Activated CD4-positive, alpha-beta T cell treated with anti-CD3 and anti-CD28 coated beads, Interleukin-2, amount 10 ng/mL, durations not matched to agents 24 days and 14 days (primary cell): ENCODE measurements around the gene WDR76. TPM values are rescaled to one million over a fixed set of nuclear protein-coding genes. Genes with fewer than 3 reads are reported as not detected.
"Not testable (repeated sequence)": the region's sequence is repeated elsewhere in the genome, so short reads cannot be mapped to it uniquely, and the experiment has no call there.

Source experiments
- DNase-seq: peaks from one replicate; pipeline ENCODE4 v3.0.0; 2022
- H3K27ac Mint-ChIP-seq: one replicate; pipeline ENCODE4 v1.8.0; 2022; ENCODE audit warnings: mild to moderate bottlenecking, mixed read lengths
- H3K27me3 Mint-ChIP-seq: one replicate; pipeline ENCODE4 v1.8.0; 2022; ENCODE audit warnings: mixed read lengths
- H3K36me3 Mint-ChIP-seq: one replicate; pipeline ENCODE4 v1.8.0; 2022; ENCODE audit warnings: low read depth, mild to moderate bottlenecking, mixed read lengths
- H3K4me1 Mint-ChIP-seq: one replicate; pipeline ENCODE4 v1.8.0; 2021; ENCODE audit warnings: mixed read lengths
- H3K4me3 Mint-ChIP-seq: one replicate; pipeline ENCODE4 v1.8.0; 2022; ENCODE audit warnings: mild to moderate bottlenecking, moderate library complexity, mixed read lengths
- H3K9me3 Mint-ChIP-seq: one replicate; pipeline ENCODE4 v1.8.0; 2021; ENCODE audit warnings: mixed read lengths
- intact Hi-C: fragments of 100-400 bp; cut with micrococcal nuclease; formaldehyde crosslinking; loops from one replicate; pipeline ENCODE4 v1.15.1; 2023
- total RNA-seq: library from RNA; stranded (reverse); gene quantifications from 2 replicates; pipeline ENCODE4 v1.2.3, GENCODE V29; 2022

Gene WDR76
- total RNA-seq, 1 donor from 2014 or later = 76.6 TPM

DNA sequence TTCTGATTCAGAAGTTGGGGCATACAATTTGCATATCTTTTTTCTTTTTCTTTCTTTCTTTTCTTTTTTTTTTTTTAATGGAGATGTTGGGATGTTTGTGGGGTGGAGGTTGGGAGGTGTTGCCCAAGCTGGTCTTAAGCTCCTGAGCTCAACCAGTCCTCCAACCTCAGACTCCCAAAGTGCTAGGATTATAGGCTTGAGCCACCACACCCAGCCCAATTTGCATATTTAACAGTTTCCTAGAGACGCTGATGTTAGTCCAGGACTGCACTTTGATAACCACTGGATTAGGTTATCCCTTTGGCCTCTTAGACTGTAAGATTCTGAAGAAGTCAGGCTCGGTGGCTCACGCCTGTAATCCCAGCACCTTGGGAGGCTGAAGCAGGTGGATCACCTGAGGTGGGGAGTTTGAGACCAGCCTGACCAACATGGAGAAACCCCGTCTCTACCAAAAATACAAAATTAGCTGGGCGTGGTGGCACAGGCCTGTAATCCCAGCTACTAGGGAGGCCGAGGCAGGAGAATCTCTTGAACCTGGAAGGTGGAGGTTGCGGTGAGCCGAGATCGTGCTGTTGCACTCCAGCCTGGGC, 3.2 kb downstream of the WDR76 start:
- peak overlapping the region; percentile 90 for H3K4me3 Mint-ChIP-seq
- H3K27ac Mint-ChIP-seq = peak overlapping the region; percentile 75
- not testable (repeated sequence) for DNase-seq, H3K9me3 Mint-ChIP-seq, H3K27me3 Mint-ChIP-seq
- H3K36me3 Mint-ChIP-seq = peaks cover 44% of the 10 kb centered on the region
- peaks cover 34% of the 10 kb centered on the region for H3K4me1 Mint-ChIP-seq
- intact Hi-C loops = loop anchor here (10.0 kb wide), 2 partner anchors 715 to 895 kb away; no protein-coding TSS in a partner anchor

DNA sequence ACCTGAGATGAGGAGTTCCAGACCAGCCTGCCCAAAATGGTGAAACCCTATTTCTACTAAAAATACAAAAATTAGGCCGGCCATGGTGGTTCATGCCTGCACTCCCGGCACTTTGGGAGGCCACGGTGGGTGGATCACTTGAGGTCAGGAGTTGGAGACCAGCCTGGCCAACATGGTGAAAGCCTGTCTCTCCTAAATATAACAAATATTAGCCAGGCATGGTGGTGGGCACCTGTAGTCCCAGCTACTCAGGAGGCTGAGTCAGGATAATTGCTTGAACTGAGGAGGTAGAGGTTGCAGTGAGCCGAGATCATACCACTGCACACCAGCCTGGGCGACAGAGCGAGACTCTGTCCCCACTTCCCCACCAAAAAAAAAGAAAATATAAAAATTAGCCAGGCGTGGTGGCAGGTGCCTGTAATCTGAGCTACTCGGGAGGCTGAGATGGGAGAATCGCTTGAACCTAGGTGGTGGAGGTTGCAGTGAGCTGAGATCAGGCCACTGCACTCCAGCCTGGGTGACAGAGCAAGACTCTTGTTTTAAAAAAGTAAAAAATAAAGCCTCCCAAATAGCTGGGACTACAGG, 4.0 kb downstream of the WDR76 start:
- H3K27me3 Mint-ChIP-seq, DNase-seq, H3K9me3 Mint-ChIP-seq, H3K27ac Mint-ChIP-seq, intact Hi-C loops: not testable (repeated sequence)
- Mint-ChIP-seq H3K4me1 (peaks cover 34% of the 10 kb centered on the region), H3K4me3 (peak overlapping the region; percentile 28), H3K36me3 (peaks cover 48% of the 10 kb centered on the region)

DNA sequence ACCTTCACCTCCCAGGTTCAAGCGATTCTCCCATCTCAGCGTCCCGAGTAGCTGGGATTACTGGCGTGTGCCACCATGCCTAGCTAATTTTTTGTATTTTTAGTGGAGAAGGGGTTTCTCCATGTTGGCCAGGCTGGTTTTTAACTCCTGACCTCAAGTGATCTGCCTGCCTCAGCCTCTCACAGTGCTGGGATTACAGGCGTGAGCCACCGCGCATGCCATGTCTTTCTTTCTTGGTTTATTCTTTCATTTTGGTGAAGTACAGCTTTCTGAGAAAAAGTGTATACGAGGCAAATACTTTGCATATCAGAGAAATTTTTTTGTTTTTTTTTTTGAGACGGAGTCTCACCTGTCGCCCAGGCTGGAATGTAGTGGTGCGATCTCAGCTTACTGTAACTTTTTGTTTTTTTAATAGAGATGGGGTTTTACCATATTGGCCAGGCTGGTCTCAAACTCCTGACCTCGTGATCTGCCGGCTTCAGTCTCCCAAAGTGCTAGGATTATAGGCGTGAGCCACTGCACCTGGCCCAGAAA, 4.8 kb downstream of the WDR76 start:
- DNase-seq, H3K9me3 Mint-ChIP-seq, H3K27me3 Mint-ChIP-seq, intact Hi-C loops: not testable (repeated sequence)
- Mint-ChIP-seq H3K27ac (peak overlapping the region; percentile 35), H3K36me3 (peaks cover 55% of the 10 kb centered on the region), H3K4me3 (peak overlapping the region; percentile 66), H3K4me1 (peaks cover 30% of the 10 kb centered on the region)

DNA sequence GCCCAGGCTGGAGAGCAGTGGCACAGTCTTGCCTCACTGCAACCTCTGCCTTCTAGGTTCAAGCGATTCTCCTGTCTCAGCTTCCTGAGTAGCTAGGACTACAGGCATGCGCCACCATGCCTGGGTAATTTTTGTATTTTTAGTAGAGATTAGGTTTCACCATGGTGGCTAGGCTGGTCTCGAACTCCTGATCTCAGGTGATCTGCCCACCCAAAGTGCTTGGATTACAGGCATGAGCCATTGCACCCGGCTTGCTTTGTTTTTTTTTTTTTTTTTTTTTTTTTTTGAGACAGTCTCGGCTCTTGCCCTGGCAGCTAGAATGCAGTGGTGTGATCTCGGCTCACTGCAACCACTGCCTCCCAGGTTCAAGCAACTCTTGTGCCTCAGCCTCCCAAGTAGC, 5.7 kb downstream of the WDR76 start:
- Mint-ChIP-seq H3K4me1 (peaks cover 29% of the 10 kb centered on the region), H3K36me3 (peaks cover 54% of the 10 kb centered on the region), H3K4me3 (peak overlapping the region; percentile 66)
- DNase-seq, H3K9me3 Mint-ChIP-seq, H3K27ac Mint-ChIP-seq, H3K27me3 Mint-ChIP-seq, intact Hi-C loops: not testable (repeated sequence)

DNA sequence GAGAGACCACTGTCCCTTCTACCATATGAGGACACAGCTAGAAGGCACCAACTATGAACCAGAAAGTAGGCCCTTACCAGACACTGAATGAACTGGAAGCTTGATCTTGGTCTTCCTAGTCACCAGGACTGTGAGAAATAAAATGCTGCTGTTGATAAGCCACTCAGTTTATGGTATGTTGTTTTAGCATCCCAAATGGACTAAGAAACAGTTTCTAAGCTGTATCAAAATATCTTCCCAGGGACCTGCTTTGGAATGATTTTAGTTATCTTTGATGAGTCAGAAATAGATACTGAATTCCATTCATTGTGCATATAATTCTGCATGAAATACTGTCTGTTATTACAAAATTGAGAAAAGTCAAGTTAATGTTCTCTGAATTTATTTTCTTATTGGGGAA, 18.6 kb downstream of the WDR76 start:
- H3K4me3 Mint-ChIP-seq = no peak overlapping the region
- peaks cover 44% of the 10 kb centered on the region for H3K36me3 Mint-ChIP-seq
- intact Hi-C loops = no loop called here
- no peak overlapping the region for H3K27ac Mint-ChIP-seq
- no peak for DNase-seq
- H3K27me3 Mint-ChIP-seq = no peaks in the 10 kb centered on the region
- no peaks in the 10 kb centered on the region for H3K9me3 Mint-ChIP-seq
- H3K4me1 Mint-ChIP-seq = peaks cover 2% of the 10 kb centered on the region

DNA sequence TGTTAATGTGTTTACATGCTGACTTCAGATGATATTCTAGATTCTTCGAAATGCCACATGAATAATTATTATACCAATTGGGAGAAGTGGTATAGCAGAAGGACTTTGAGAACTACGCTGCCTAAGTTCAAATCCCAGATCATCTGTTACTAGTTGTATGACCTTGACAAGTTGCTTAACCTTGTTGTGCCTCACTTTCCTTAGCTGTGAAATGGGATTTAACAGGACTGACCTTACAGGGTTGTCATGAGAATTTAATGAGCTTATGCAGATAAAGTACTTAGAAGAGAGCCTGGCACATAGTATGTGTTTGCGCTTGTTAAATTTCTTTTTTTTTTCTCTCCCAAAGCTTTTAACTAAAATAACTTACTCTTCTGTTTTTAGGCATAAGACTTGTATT, 24.4 kb downstream of the WDR76 start:
- no peak overlapping the region for H3K27ac Mint-ChIP-seq
- H3K4me3 Mint-ChIP-seq = no peak overlapping the region
- DNase-seq = no peak
- no peaks in the 10 kb centered on the region for H3K27me3 Mint-ChIP-seq
- peaks cover 3% of the 10 kb centered on the region for H3K4me1 Mint-ChIP-seq
- H3K36me3 Mint-ChIP-seq = peaks cover 50% of the 10 kb centered on the region
- H3K9me3 Mint-ChIP-seq = no peaks in the 10 kb centered on the region
- intact Hi-C loops = no loop called here

DNA sequence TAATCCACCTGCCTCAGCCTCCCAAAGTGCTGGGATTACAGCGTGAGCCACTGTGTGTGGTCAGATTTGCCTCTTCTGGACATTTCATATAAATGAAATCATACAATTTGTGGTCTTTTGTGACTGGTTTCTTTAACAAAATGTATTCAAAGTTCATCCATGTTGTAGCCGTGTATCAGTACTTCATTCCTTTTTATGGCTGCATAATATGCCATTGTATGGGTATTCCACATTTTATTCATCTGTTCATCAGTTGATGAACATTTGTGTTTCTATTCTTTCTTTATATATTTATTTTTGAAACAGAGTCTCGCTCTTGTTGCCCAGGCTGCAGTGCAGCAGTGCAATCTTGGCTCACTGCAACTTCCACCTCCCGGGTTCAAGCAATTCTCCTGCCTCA, 25.8 kb downstream of the WDR76 start:
- Mint-ChIP-seq H3K4me1 (peaks cover 3% of the 10 kb centered on the region), H3K27me3 (no peaks in the 10 kb centered on the region), H3K36me3 (peaks cover 57% of the 10 kb centered on the region), H3K4me3 (no peak overlapping the region), H3K9me3 (no peaks in the 10 kb centered on the region), H3K27ac (no peak overlapping the region)
- no peak for DNase-seq
- intact Hi-C loops = no loop called here

DNA sequence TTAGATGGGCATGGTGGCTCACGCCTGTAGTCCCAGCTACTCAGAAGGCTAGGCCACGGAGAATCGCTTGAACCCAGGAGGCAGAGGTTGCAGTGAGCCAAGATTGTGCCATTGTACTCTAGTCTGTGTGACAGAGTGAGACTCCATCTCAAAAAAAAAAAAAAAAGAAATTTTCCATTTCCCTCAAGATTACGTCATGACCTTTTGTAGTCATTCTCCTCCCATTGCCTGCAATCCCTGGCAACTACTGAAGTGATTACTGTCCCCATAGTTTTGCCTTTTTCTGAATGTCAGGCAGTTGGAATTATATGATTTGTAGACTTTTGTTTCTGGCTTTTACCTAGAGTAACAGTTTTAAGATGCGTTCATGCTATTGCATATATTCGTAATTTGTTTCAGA, 28.0 kb downstream of the WDR76 start:
- H3K4me1 Mint-ChIP-seq = peaks cover 5% of the 10 kb centered on the region
- DNase-seq = no peak
- H3K4me3 Mint-ChIP-seq = no peak overlapping the region
- no peaks in the 10 kb centered on the region for H3K9me3 Mint-ChIP-seq
- H3K27ac Mint-ChIP-seq = no peak overlapping the region
- intact Hi-C loops = no loop called here
- H3K27me3 Mint-ChIP-seq = no peaks in the 10 kb centered on the region
- peaks cover 61% of the 10 kb centered on the region for H3K36me3 Mint-ChIP-seq

DNA sequence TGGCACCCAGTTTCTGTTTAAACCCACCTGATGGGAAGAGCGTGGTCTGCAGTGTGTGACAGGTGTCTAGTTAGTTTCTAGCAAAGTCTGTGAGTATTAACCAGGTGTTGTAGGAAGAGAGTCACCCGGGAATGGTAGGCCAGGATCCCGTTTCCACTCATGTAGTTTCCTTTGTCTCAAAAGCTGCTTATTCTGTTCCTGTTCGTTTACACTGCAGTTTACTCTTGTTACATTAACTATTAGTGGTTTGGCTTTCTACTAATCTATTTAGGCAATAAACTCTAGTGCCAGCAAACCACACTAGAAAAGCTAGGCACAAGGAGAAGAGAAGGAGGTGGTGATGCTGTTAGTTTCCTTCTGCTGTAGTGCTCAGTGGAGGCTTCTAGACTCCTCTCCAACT, 32.7 kb downstream of the WDR76 start:
- Mint-ChIP-seq H3K4me3 (no peak overlapping the region), H3K27ac (no peak overlapping the region), H3K36me3 (peaks cover 55% of the 10 kb centered on the region), H3K4me1 (peaks cover 7% of the 10 kb centered on the region), H3K9me3 (no peaks in the 10 kb centered on the region), H3K27me3 (no peaks in the 10 kb centered on the region)
- no peak for DNase-seq
- intact Hi-C loops = no loop called here

DNA sequence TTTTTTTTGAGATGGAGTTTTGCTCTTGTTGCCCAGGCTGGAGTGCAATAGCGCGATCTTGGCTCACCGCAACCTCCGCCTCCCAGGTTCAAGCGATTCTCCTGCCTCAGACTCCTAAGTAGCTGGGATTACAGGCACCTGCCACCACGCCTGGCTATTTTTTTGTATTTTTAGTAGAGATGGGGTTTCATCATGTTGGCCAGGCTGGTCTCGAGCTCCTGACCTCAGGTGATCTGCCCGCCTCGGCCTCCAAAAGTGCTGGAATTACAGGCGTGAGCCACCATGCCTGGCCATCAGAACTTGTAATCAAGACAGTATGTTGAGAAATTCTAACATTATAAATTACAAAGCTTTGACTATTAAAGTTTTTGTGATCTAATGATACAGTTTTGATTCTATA, 39.8 kb downstream of the WDR76 start:
- H3K27ac Mint-ChIP-seq, H3K9me3 Mint-ChIP-seq, H3K4me3 Mint-ChIP-seq, intact Hi-C loops, DNase-seq, H3K4me1 Mint-ChIP-seq, H3K27me3 Mint-ChIP-seq: not testable (repeated sequence)
- peaks cover 36% of the 10 kb centered on the region for H3K36me3 Mint-ChIP-seq

DNA sequence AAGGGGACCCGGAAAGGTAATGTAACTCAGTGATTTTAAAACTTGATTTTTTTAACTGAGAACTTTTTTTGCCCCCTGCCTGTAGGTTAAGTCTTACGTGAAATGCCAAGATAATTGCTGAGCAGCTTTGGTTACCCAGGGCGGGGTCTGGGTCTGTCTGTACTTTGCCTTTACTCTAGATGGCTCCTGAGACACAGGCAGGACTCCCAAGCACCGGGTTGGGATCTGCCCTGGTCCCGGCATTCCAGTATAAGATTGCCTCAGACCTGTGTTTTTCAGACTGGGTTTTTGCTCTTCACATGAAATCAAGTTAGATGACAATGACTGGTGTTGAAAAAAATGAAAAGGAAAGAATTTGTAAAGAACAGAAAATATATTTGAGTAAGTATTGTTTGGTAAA, 40.3 kb downstream of the WDR76 start:
- Mint-ChIP-seq H3K4me3 (no peak overlapping the region), H3K4me1 (peaks cover 2% of the 10 kb centered on the region), H3K27me3 (no peaks in the 10 kb centered on the region), H3K27ac (no peak overlapping the region), H3K9me3 (no peaks in the 10 kb centered on the region), H3K36me3 (peaks cover 36% of the 10 kb centered on the region)
- DNase-seq = no peak
- intact Hi-C loops = no loop called here

DNA sequence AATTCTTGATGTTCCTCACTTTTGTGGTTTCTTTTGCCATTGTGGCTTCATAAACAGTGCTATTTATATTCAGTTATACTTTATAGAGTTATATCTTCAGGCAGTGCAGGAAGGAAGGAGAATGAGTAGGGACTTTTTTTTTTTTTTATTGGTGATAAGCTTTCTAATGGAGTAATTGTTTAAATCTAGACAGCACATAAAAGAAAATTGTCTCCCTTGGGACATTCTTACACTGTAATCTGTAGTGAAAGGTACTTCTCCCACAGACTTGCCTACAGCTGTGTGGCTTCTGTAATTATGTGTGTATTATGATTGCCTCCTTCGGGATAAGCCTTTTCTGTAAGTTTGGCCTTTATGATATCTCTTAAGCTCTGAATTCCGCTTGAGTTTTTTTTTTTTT, 41.6 kb downstream of the WDR76 start:
- no peaks in the 10 kb centered on the region for H3K27me3 Mint-ChIP-seq
- H3K9me3 Mint-ChIP-seq = no peaks in the 10 kb centered on the region
- no peak overlapping the region for H3K27ac Mint-ChIP-seq
- intact Hi-C loops = no loop called here
- H3K36me3 Mint-ChIP-seq = peaks cover 40% of the 10 kb centered on the region
- H3K4me1 Mint-ChIP-seq = peaks cover 4% of the 10 kb centered on the region
- no peak for DNase-seq
- no peak overlapping the region for H3K4me3 Mint-ChIP-seq

DNA sequence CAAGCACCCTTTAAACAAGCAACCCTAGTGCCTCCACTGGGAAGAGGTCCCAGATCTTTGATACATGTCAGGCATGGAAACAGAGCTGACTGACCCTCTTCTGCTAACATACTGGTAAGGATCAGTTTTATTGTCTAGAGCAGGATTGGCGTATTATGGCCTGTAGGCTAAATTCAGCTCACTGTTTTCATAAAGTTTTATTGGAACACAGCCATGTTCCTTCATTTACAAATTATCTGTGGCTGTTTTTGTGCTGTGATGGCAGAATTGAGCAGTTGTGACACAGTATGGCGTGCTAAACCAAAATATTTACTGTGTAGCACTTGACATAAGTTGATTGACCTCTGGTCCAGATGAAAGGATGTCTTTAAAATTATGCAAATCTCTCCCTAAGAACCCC, 45.0 kb downstream of the WDR76 start:
- no peak for DNase-seq
- H3K4me1 Mint-ChIP-seq = peaks cover 4% of the 10 kb centered on the region
- no peaks in the 10 kb centered on the region for H3K9me3 Mint-ChIP-seq
- no peak overlapping the region for H3K4me3 Mint-ChIP-seq
- H3K27ac Mint-ChIP-seq = no peak overlapping the region
- intact Hi-C loops = no loop called here
- no peaks in the 10 kb centered on the region for H3K27me3 Mint-ChIP-seq
- H3K36me3 Mint-ChIP-seq = peaks cover 44% of the 10 kb centered on the region

DNA sequence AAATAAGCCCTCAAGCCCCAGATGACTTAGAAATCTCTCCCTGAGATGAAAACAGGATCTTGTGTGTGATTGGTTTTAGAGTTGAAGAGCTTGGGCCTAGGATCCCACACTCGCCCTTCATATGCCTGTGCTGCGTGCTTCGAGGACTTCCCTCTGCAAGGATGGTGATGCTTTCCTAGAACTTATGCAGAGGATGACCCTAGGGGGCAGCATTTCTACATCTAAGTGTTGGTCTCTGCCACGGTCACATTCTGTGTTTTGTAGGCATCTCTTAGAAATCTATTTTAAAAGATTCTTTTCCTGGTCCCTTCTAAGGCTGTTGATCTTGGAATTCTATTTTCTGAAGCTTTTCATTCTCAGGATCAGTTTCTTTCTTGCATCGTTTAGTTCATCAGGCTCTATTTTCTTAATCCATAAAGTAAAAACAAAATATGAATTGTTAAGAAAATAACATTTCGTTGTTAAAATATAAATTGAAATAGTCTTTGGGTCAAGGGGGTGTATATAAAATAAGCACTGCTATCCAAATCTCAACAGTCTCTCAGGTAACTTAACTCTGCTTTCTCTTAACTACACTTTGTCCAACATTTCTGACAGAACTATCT, 45.7 kb downstream of the WDR76 start:
- DNase-seq = peak; percentile 68
- intact Hi-C loops = no loop called here
- no peak overlapping the region for H3K27ac Mint-ChIP-seq
- peaks cover 3% of the 10 kb centered on the region for H3K4me1 Mint-ChIP-seq
- peaks cover 43% of the 10 kb centered on the region for H3K36me3 Mint-ChIP-seq
- H3K27me3 Mint-ChIP-seq = no peaks in the 10 kb centered on the region
- H3K4me3 Mint-ChIP-seq = no peak overlapping the region
- no peaks in the 10 kb centered on the region for H3K9me3 Mint-ChIP-seq
